Middle frontal gyrus (tissue), 1 donor: ENCODE results near the gene NDUFS3.
"Not testable (repeated sequence)": the region's sequence is repeated elsewhere in the genome, so short reads cannot be mapped to it uniquely, and the experiment has no call there.

Source experiments
- DNase-seq: peaks from one replicate; pipeline ENCODE4 v3.0.0-alpha.2; 2015; ENCODE audit warnings: low spot score; ENCODE audit errors: extremely low spot score

Gene NDUFS3

GRCh38 chr11:47558695-47559094 is 20.2 kb upstream of the NDUFS3 start:
- no peak for DNase-seq

- DNase-seq, result no peak
Measured at GRCh38 chr11:47560426-47560825, 18.4 kb upstream of the NDUFS3 start.

GRCh38 chr11:47562393-47562792 is 16.5 kb upstream of the NDUFS3 start:
- DNase-seq, result not testable (repeated sequence)

GRCh38 chr11:47564366-47564765 is 14.5 kb upstream of the NDUFS3 start:
- not testable (repeated sequence) for DNase-seq

- no peak for DNase-seq
Measured at GRCh38 chr11:47564933-47565339, 13.9 kb upstream of the NDUFS3 start.

GRCh38 chr11:47565340-47566148 is 13.3 kb upstream of the NDUFS3 start, which contains the start of gene PTPMT1:
Gene PTPMT1 (plus strand): TSS chr11:47565599. CDS start chr11:47565623, 24 bp downstream.
- DNase-seq, result no peak

GRCh38 chr11:47566149-47566698 is 12.7 kb upstream of the NDUFS3 start:
- DNase-seq, result no peak

GRCh38 chr11:47569646-47570045 is 9.2 kb upstream of the NDUFS3 start:
- DNase-seq, result no peak

GRCh38 chr11:47570651-47571356 is 8.1 kb upstream of the NDUFS3 start:
- no peak for DNase-seq

GRCh38 chr11:47571357-47571729 is 7.5 kb upstream of the NDUFS3 start:
- DNase-seq, result no peak

- DNase-seq, result no peak
Measured at GRCh38 chr11:47571895-47572294, 7.0 kb upstream of the NDUFS3 start.

- DNase-seq, result no peak
Measured at GRCh38 chr11:47572715-47573255, 6.1 kb upstream of the NDUFS3 start.

- no peak for DNase-seq
Measured at GRCh38 chr11:47573321-47573720, 5.6 kb upstream of the NDUFS3 start.

- DNase-seq, result no peak
Measured at GRCh38 chr11:47577460-47578041, 1.3 kb upstream of the NDUFS3 start.

- no peak for DNase-seq
Measured at GRCh38 chr11:47583844-47584243, 5.0 kb downstream of the NDUFS3 start.

- no peak for DNase-seq
Measured at GRCh38 chr11:47586098-47586855, 7.4 kb downstream of the NDUFS3 start, which contains the start of gene FAM180B. Gene FAM180B (plus strand): TSS chr11:47586678. CDS start chr11:47586769, 91 bp downstream.

GRCh38 chr11:47587039-47587716 is 8.3 kb downstream of the NDUFS3 start:
- no peak for DNase-seq

- DNase-seq, result no peak
Measured at GRCh38 chr11:47587723-47588326, 9.0 kb downstream of the NDUFS3 start.

- DNase-seq, result no peak
Measured at GRCh38 chr11:47589118-47589517, 10.2 kb downstream of the NDUFS3 start.

GRCh38 chr11:47589584-47589976 is 10.7 kb downstream of the NDUFS3 start:
- no peak for DNase-seq
